Heart left ventricle (tissue), 13 donors: ENCODE data around the gene GOLGA3.

ENCODE experiments used
- POLR2A ChIP-seq, 2 donors: fragments of 450-650 bp; IDR thresholded peaks; one replicate each; pipeline ENCODE4 v1.6.1; 2017; ENCODE audit warnings: antibody characterized with exemption in 2 of 2, mild to moderate bottlenecking in 2 of 2, moderate library complexity in 2 of 2
- TF ChIP-seq, protein P1 (sequence below), 12 donors: fragments of 200-600 bp; sonication (generic) in 4 of 12; IDR thresholded peaks; one replicate each; pipeline versions ENCODE4 v1.5.0 to v1.8.0; 2018 to 2022; ENCODE audit warnings: antibody characterized with exemption in 12 of 12, mild to moderate bottlenecking in 5 of 12
- donor health status: ischemic (EF 13 %, LVEDD 7.1; RV severe dilation, severe dysfunction).
- donor health status: DM: no; HTN: yes; CAD: no.
- donor health status: DM: no; HTN: no; CAD: no.
- donor health status: ischemic (EF 25% LVEDD 6.9; RV normal size, moderate dysfunction).
- donor health status: ischemic (EF 25% LVEDD 5.7; RV mildly dilated, moderate dysfunction).
- donor health status: ischemic (EF 35%, LVEDD 5.7; RV mildly dilated, moderate dysfunction).
- donor health status: nonischemic (EF 11% LVEDD 7.7; RV severe dilation, severe dysfunction).
- donor health status: DM: yes; HTN: yes; CAD: no.
- donor health status: PGD.
- donor health status: ischemic (EF 29% LVEDD 5.4; RV normal size, mild dysfunction).
- donor health status: nonischemic (EF 23%, LVEDD 6.1; RV moderate dilation, normal function).

GRCh38 chr12:132812631-132813305, 15.9 kb downstream of the GOLGA3 start:
- TF ChIP-seq, protein P1, sequence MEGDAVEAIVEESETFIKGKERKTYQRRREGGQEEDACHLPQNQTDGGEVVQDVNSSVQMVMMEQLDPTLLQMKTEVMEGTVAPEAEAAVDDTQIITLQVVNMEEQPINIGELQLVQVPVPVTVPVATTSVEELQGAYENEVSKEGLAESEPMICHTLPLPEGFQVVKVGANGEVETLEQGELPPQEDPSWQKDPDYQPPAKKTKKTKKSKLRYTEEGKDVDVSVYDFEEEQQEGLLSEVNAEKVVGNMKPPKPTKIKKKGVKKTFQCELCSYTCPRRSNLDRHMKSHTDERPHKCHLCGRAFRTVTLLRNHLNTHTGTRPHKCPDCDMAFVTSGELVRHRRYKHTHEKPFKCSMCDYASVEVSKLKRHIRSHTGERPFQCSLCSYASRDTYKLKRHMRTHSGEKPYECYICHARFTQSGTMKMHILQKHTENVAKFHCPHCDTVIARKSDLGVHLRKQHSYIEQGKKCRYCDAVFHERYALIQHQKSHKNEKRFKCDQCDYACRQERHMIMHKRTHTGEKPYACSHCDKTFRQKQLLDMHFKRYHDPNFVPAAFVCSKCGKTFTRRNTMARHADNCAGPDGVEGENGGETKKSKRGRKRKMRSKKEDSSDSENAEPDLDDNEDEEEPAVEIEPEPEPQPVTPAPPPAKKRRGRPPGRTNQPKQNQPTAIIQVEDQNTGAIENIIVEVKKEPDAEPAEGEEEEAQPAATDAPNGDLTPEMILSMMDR (IDR thresholded peaks at IDR 0.05): no peak
- TF ChIP-seq POLR2A (IDR thresholded peaks at IDR 0.05): no peak
